ENCODE results near the gene ZNF883.

Gene ZNF883

DNA sequence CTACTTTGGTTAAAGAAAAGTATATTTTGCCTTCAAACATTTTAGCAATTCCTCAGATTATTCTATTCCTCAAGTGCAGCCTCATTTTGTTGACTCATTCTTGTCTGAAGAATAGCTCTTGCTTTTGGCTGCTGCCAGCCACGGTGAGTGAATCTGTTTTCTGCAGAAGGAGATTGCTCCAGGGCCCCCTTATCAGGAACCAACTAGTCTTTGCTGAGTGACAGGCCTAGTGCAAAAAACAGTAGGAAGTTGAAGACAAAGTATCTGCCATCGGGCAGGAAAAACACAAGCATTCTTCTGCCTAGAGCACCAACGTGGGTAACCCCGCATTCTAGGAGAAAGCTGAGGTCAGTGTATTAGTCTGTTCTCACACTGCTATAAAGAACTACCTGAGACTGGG lies 42.3 kb downstream of the ZNF883 start:
- Histone ChIP-seq H3F3A (ENCODE audit: low read depth) (no peaks in the 10 kb centered on the region), H3K4me3 (ENCODE audit: low read length, poor library complexity, severe bottlenecking) (no peak overlapping the region), H2AFZ (ENCODE audit: low read length) (no peak overlapping the region), H3K4me2 (ENCODE audit: low read depth, low read length, poor library complexity, severe bottlenecking) (no peak overlapping the region), H3K9me2 (replicated peaks; ENCODE audit: low read depth, low read length) (no peaks in the 10 kb centered on the region), H4K20me1 (ENCODE audit: insufficient read depth, low read length, poor library complexity, severe bottlenecking) (no peaks in the 10 kb centered on the region), H3K9ac (ENCODE audit: low read depth, low read length, poor library complexity, severe bottlenecking) (no peak overlapping the region), H3K79me2 (ENCODE audit: insufficient read depth, low read length) (no peaks in the 10 kb centered on the region), H3K4me1 (ENCODE audit: insufficient read depth, low read length, poor library complexity, severe bottlenecking) (no peaks in the 10 kb centered on the region), H3K27me3 (ENCODE audit: insufficient read depth, low read length, poor library complexity, severe bottlenecking) (no peaks in the 10 kb centered on the region), H3K9me3 (ENCODE audit: insufficient read depth, low read depth, low read length) (no peaks in the 10 kb centered on the region), H3K36me3 (ENCODE audit: insufficient read depth, low read length) (no peaks in the 10 kb centered on the region)
- TF ChIP-seq, protein P1, sequence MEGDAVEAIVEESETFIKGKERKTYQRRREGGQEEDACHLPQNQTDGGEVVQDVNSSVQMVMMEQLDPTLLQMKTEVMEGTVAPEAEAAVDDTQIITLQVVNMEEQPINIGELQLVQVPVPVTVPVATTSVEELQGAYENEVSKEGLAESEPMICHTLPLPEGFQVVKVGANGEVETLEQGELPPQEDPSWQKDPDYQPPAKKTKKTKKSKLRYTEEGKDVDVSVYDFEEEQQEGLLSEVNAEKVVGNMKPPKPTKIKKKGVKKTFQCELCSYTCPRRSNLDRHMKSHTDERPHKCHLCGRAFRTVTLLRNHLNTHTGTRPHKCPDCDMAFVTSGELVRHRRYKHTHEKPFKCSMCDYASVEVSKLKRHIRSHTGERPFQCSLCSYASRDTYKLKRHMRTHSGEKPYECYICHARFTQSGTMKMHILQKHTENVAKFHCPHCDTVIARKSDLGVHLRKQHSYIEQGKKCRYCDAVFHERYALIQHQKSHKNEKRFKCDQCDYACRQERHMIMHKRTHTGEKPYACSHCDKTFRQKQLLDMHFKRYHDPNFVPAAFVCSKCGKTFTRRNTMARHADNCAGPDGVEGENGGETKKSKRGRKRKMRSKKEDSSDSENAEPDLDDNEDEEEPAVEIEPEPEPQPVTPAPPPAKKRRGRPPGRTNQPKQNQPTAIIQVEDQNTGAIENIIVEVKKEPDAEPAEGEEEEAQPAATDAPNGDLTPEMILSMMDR (conservative IDR thresholded peaks at IDR 0.05; ENCODE audit: low read length): no peak
- no peak for TF ChIP-seq EZH2phosphoT487 (IDR thresholded peaks at IDR 0.05; ENCODE audit: borderline replicate concordance)

DNA sequence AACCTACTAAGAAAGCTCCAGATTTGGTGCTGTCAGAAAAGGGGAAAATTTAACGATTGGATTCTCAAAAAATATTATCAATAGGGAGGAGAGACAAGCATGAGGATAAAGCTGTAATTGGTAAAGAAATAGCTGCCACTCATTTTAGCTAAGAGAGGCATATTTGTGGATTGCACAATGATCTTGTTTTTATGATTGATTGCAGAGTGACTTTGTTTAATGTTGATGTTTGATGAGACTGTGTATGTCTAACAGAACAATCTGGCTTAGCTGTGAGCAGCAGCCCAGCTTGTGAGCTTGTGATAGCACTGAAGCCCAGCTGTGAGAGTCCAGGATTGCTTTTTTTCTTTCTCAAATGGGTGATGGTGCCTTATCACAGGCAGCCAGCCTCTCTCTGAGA lies 56.4 kb downstream of the ZNF883 start:
- no peak overlapping the region for H3K4me2 ChIP-seq (ENCODE audit: low read depth, low read length, poor library complexity, severe bottlenecking)
- no peaks in the 10 kb centered on the region for H3K27me3 ChIP-seq (ENCODE audit: insufficient read depth, low read length, poor library complexity, severe bottlenecking)
- no peak for TF ChIP-seq EZH2phosphoT487 (IDR thresholded peaks at IDR 0.05; ENCODE audit: borderline replicate concordance)
- TF ChIP-seq, protein P1 (conservative IDR thresholded peaks at IDR 0.05; ENCODE audit: low read length): no peak
- no peak overlapping the region for H3K4me3 ChIP-seq (ENCODE audit: low read length, poor library complexity, severe bottlenecking)
- no peaks in the 10 kb centered on the region for H3K4me1 ChIP-seq (ENCODE audit: insufficient read depth, low read length, poor library complexity, severe bottlenecking)
- H3K9ac ChIP-seq (ENCODE audit: low read depth, low read length, poor library complexity, severe bottlenecking): no peak overlapping the region
- H3K9me3 ChIP-seq (ENCODE audit: insufficient read depth, low read depth, low read length): peaks cover 2% of the 10 kb centered on the region; the same call in 1 of the 2 replicates
- H3K9me2 ChIP-seq (replicated peaks; ENCODE audit: low read depth, low read length): no peaks in the 10 kb centered on the region
- no peaks in the 10 kb centered on the region for H3K79me2 ChIP-seq (ENCODE audit: insufficient read depth, low read length)
- H3K36me3 ChIP-seq (ENCODE audit: insufficient read depth, low read length): no peaks in the 10 kb centered on the region
- no peaks in the 10 kb centered on the region for H4K20me1 ChIP-seq (ENCODE audit: insufficient read depth, low read length, poor library complexity, severe bottlenecking)
- no peaks in the 10 kb centered on the region for H3F3A ChIP-seq (ENCODE audit: low read depth)
- no peak overlapping the region for H2AFZ ChIP-seq (ENCODE audit: low read length)

DNA sequence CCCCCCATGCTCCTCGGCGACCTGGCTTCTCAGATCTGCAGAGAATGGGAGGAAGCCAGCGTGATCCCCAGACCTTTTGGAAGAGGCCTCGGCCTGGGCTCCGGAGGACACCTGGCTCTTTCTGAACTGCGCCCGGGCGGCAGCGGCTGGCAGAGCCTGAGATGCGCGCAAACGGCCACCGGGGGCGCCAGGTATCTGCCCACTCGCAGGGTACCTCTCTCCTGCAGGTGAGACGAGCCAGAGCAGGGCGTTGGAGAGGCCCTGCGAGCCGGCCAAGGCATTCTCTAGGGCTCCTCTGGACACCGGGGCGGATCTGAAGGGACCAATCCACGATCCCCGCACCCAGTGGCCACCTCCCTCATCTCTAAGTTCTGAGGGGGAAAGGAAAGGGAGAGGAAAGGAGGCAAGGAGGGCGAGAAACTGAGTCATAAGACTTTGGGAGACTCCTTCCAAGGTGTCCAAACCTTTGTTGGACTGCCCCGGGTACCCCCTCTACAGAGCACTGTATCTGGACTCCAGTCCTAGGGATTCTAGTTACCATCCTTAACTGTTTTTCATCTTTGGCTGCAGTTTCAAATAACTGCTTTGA lies 66.3 kb downstream of the ZNF883 start:
- no peaks in the 10 kb centered on the region for H4K20me1 ChIP-seq (ENCODE audit: insufficient read depth, low read length, poor library complexity, severe bottlenecking)
- H3K4me1 ChIP-seq (ENCODE audit: insufficient read depth, low read length, poor library complexity, severe bottlenecking): no peaks in the 10 kb centered on the region
- H2AFZ ChIP-seq (ENCODE audit: low read length): no peak overlapping the region
- no peaks in the 10 kb centered on the region for H3K27me3 ChIP-seq (ENCODE audit: insufficient read depth, low read length, poor library complexity, severe bottlenecking)
- H3K36me3 ChIP-seq (ENCODE audit: insufficient read depth, low read length): no peaks in the 10 kb centered on the region
- H3K79me2 ChIP-seq (ENCODE audit: insufficient read depth, low read length): no peaks in the 10 kb centered on the region
- no peak overlapping the region for H3K9ac ChIP-seq (ENCODE audit: low read depth, low read length, poor library complexity, severe bottlenecking)
- TF ChIP-seq, protein P1 (conservative IDR thresholded peaks at IDR 0.05; ENCODE audit: low read length): peak; percentile 30
- no peak for TF ChIP-seq EZH2phosphoT487 (IDR thresholded peaks at IDR 0.05; ENCODE audit: borderline replicate concordance)
- H3K9me3 ChIP-seq (ENCODE audit: insufficient read depth, low read depth, low read length): 0 out of 2 replicates have a peak, but pooled peaks cover 8% of the 10 kb centered on the region
- H3K9me2 ChIP-seq (replicated peaks; ENCODE audit: low read depth, low read length): no peaks in the 10 kb centered on the region
- no peak overlapping the region for H3K4me3 ChIP-seq (ENCODE audit: low read length, poor library complexity, severe bottlenecking)
- H3F3A ChIP-seq (ENCODE audit: low read depth): no peaks in the 10 kb centered on the region
- H3K4me2 ChIP-seq (ENCODE audit: low read depth, low read length, poor library complexity, severe bottlenecking): no peak overlapping the region

All from Loucy (cell line).